Hematopoietic multipotent progenitor cell treated with erythropoietin and hydrocortisone succinate and interleukin-3 and kit ligand, for 15 days (in vitro differentiated cells): ENCODE data around the gene LRRC26.
A peak's percentile ranks its signal among the peaks of the same experiment; 100 is the strongest.

Experiments
- DNase-seq: peaks from one replicate; pipeline ENCODE4 v3.0.0-alpha.2; 2015; ENCODE audit warnings: low spot score

The LRRC26 gene, protein sequence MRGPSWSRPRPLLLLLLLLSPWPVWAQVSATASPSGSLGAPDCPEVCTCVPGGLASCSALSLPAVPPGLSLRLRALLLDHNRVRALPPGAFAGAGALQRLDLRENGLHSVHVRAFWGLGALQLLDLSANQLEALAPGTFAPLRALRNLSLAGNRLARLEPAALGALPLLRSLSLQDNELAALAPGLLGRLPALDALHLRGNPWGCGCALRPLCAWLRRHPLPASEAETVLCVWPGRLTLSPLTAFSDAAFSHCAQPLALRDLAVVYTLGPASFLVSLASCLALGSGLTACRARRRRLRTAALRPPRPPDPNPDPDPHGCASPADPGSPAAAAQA

GRCh38 chr9:137169896-137170358, at the start of gene LRRC26:
LRRC26 (minus strand) TSS chr9:137170051; CDS start chr9:137169943, 108 bp downstream.
- DNase-seq: no peak

- DNase-seq: peak; percentile 75
Measured at GRCh38 chr9:137218754-137219271, 49.0 kb upstream of the LRRC26 start.

DNA sequence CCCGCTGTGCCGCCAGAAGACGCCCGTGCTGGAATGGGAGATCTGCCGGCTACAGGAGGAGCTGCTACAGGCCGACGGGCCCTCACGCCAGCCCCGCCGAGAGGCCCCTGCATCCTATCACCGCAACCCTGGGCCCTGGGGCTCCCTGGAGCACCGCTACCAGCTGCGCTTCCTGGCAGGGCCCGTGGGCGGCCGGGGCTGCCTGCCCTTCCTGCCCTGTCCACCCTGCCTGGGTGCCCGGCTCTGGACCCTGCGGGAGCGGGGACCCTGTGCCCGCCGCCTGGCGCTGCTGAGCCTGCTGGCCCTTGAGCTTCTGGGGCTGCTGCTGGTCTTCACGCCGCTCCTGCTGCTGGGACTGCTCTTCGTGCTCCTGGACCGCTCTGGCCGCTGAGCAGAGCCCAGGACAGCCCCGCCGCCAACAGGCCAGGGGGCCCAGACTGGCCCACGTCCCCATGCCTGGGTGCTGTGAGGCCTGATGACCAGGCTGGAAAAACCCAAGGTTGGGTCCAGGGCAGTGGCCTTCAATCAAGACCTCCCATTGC, 48.4 kb upstream of the LRRC26 start:
- DNase-seq: no peak

DNA sequence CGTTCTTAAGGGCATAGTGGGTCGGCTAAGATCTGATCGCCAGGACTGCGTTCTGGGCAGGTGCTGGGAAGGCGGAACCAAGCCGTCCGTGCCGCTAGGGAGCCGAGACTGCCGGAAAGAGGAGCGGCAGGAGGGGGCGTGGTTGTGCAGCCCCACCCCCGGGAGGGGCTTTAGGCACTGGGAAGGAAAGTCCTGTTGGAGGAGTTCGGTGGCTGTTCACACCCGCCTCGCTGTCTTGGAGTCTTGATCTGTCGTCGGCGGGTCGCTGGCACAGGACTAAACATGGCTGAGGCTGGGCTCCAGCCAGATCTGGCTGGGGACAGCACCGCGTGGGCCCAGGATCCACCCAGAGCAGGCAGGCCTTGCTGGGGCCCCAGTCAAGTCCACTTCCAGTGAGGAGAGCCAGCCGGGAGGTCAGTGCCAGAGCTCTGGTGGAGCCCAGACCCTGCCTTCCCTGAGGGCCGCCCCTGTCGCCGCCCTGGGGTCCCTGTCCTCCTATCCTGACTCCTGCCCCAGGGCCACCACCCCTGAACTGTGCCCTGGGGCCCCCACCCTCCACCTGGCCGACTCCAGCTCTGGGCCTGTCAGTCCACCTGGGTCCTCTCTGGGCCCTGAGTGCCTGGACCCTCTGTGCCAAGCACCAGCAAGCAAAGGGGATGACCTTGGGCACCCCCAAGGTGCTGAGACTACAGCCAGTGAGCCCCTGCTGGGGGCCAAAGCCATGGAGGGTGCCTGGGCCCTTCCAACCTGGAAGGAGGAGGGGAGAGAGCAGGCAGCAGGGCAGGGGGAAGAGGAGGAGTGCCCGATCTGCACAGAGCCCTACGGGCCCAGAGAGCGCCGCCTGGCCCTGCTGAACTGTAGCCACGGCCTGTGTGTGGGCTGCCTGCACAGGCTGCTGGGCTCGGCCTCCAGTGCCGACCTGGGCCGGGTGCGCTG, 47.7 kb upstream of the LRRC26 start:
- DNase-seq: no peak

DNA sequence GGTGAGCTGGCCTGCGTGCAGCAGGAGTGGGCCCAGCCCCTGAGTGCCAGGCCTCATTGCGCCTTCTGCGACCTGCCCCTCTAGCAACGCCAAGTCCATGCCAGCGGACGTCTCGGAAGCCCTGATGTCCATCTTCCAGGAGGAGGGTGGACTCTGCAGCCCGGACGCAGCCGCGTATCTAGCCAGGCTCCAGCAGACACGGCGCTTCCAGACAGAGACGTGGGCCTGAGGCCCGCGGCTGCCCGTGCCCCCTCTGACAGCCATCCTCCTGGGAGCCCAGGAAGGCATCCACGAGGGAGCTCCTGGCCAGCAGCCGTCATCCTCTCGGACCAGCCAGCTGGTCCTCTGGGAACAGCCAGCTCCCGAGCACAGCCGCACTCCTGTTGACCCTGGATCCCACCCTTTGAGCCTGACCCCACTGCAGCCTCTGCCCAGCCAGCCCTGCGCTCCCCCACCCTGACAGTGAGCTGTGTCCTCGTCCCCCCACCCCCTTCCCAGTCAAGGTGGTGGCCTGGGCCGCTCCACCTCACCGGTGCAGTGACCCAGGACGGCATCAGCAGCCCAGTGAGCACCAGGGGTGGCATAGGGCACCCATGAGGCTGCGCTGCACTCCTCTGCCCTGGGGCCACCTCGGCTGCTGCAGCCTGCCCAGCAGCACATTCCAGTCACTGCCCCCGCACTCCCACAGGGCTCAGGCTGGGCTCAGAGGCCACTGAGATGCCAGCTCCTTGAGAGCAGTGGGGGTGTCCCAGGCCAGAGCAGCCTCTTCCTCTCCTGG, 46.5 kb upstream of the LRRC26 start:
- DNase-seq: no peak

GRCh38 chr9:137215196-137215986, 45.5 kb upstream of the LRRC26 start:
- no peak for DNase-seq

- DNase-seq: no peak
Measured at GRCh38 chr9:137214620-137215019, 44.8 kb upstream of the LRRC26 start.

DNA sequence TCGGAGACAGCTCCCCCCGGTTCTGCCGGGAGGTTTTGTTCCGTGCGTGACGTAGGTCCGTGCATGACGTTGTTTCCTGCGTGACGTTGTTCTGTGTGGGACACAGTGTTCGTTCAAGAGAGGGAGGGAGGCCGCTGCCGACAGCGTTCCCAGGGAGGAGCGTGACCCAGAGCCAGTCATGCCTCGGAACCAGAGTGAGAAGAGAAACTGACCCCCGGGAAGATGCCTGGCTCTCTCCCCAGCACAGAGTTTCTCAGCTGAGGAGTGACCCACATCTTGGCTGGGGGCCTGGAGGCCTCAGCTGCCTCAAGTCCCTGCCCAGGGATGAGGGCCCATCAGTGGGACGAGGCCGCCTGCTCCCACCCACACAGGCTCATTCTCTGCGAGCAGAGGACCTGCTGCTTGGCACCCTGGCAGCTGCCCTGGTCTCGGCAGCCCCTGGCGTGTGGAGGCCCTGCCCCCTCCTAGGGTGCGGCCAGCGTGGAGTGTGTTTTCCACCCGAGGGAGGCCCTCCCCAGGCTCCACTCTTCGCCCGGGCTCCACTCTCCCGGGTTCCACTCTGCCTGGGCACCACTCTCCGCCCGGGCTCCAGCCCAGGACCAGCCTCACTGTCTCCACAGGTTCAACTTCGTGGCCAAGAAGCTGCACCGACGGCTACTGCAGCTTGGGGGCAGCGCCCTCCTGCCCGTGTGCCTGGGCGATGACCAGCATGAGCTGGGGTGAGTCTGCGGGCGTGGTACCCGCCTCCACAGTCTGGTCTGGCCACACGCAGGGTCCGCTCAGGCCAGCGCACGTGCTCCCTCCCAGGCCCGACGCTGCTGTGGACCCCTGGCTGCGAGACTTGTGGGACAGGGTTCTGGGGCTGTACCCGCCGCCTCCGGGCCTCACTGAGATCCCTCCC, 43.6 kb upstream of the LRRC26 start:
- no peak for DNase-seq

DNA sequence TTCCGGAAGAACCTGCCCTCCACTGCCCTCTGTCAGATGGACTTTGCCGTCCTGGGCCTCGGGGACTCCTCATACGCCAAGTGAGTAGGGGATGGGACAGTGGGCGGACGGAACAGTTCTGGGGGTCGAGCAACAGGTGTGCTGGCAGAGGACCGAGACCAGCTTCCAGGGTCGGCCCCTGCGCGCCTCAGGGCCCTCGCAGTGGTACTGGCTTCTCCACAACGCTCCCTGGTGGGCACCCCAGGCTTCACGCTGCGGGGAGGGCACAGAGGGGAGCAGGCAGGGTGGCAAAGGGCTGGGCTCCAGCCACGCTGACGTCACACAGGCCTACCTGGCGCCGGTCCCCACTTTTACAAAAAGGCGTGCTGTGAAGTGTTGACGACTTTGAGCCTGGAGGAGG, 42.7 kb upstream of the LRRC26 start:
- no peak for DNase-seq

DNA sequence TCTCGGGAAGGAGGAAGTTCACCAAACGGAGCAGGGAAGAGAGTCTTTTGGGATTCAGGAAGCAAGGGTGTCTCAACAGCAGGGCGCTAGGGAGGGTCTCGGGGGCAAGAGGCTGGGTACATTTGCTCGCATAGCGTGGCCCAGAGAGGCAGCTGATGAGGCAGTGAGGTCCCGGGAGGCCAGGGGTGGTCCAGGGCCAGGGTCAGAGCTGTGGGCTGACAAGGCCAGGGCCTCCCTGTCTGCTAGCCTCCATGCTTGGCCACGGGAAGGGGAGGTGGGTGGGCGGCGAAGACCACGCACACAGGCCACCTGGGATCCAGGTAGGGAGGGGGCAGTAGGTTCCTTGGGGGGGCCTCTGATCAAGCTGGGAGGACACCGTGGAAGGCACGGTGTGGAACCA, 41.7 kb upstream of the LRRC26 start:
- DNase-seq: no peak

- peak; percentile 66 for DNase-seq
Measured at GRCh38 chr9:137206602-137207001, 36.8 kb upstream of the LRRC26 start.

- peak; percentile 92 for DNase-seq
Measured at GRCh38 chr9:137205126-137206069, 35.5 kb upstream of the LRRC26 start, which contains the start of the genes NDOR1 and TMEM203. NDOR1 (plus strand) TSS chr9:137205700; CDS start chr9:137205778, 78 bp downstream. TMEM203 (minus strand) TSS chr9:137205648; CDS start chr9:137205414, 234 bp downstream.

- no peak for DNase-seq
Measured at GRCh38 chr9:137204731-137205125, 34.9 kb upstream of the LRRC26 start.

GRCh38 chr9:137202966-137203365, 33.1 kb upstream of the LRRC26 start:
- no peak for DNase-seq

GRCh38 chr9:137201205-137201868, 31.5 kb upstream of the LRRC26 start:
- DNase-seq: no peak

- peak; percentile 99 for DNase-seq
Measured at GRCh38 chr9:137200311-137201204, 30.7 kb upstream of the LRRC26 start, which contains the start of gene TPRN. TPRN (minus strand) TSS chr9:137200741; CDS start chr9:137200711, 30 bp downstream.
